Keratinocyte (primary cell): ENCODE results near the gene DPH5.

Experiments
- EZH2 ChIP-seq: IDR thresholded peaks from one replicate; pipeline ENCODE4 v1.6.1; 2012; ENCODE audit warnings: inconsistent platforms, mild to moderate bottlenecking, low read length, moderate library complexity
- TF ChIP-seq, protein P1 (sequence below), 3 experiments: IDR thresholded peaks in 1 of 3; conservative IDR thresholded peaks in 1 of 3; optimal IDR thresholded peaks in 1 of 3; 2 replicates in 2 of 3; 3 replicates in 1 of 3; pipeline versions ENCODE3 to v1.5.1; 2011; ENCODE audit warnings: low read length in 3 of 3, mild to moderate bottlenecking in 3 of 3, moderate library complexity in 2 of 3, control low read depth in 1 of 3, inconsistent platforms in 1 of 3; ENCODE audit not compliant: insufficient read depth in 2 of 3; ENCODE audit errors: extremely low read depth in 1 of 3

DNA sequence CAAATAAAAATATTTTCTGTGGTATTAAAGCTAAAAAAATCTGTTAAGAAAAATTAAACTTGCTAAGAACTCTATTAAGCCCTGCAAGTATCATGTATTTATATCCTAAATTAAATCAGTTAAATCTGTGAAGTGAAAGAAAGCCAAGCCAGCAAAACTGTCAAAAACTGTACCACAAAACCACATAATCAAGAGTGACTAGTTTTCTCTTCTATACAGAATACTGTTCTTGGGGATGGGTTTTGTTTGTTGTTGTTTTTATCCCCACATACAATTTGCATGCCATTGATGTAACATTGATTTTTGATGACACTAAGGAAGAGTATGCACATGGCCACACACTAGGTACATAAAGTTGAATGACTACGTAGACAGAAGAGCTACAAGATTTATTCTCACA, 20.4 kb downstream of the DPH5 start:
- no peak for TF ChIP-seq EZH2
- TF ChIP-seq, protein P1, sequence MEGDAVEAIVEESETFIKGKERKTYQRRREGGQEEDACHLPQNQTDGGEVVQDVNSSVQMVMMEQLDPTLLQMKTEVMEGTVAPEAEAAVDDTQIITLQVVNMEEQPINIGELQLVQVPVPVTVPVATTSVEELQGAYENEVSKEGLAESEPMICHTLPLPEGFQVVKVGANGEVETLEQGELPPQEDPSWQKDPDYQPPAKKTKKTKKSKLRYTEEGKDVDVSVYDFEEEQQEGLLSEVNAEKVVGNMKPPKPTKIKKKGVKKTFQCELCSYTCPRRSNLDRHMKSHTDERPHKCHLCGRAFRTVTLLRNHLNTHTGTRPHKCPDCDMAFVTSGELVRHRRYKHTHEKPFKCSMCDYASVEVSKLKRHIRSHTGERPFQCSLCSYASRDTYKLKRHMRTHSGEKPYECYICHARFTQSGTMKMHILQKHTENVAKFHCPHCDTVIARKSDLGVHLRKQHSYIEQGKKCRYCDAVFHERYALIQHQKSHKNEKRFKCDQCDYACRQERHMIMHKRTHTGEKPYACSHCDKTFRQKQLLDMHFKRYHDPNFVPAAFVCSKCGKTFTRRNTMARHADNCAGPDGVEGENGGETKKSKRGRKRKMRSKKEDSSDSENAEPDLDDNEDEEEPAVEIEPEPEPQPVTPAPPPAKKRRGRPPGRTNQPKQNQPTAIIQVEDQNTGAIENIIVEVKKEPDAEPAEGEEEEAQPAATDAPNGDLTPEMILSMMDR (optimal IDR thresholded peaks at IDR 0.05 in 1 of 3, IDR thresholded peaks at IDR 0.05 in 1 of 3, conservative IDR thresholded peaks at IDR 0.05 in 1 of 3; ENCODE audit: extremely low read depth in 1 of 3, insufficient read depth in 2 of 3, low read length in 3 of 3): no peak
